HG03045 (cell line): ENCODE measurements around the gene TOR1A.
"Not testable (repeated sequence)": the region's sequence is repeated elsewhere in the genome, so short reads cannot be mapped to it uniquely, and the experiment has no call there.

Experiments used
- ATAC-seq: cut with Tn5 transposase; IDR thresholded peaks from one replicate; pipeline ENCODE4 v1.9.1; 2021; ENCODE audit warnings: mild to moderate bottlenecking, moderate library complexity; ENCODE audit not compliant: unreplicated experiment

Gene TOR1A

DNA sequence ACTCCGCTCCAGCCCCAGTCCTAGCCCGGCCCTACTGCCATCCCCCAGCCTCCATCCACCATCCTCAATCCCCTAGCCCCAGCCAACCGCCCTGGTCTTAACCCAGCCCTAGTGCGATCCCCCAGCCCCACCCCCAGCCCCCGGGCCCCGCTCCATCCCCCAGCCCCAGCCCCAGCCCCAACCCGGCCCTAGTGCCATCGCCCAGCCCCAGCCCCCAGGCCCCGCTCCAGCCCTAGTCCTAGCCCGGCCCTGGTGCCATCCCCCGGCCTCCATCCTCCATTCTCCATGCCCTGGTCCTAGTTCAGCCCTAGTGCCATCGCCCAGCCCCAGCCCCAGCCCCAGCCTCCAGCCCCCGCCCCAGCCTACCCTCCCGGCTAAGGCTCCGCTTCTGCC is 398 bp downstream of the TOR1A start:
- ATAC-seq: no peak

DNA sequence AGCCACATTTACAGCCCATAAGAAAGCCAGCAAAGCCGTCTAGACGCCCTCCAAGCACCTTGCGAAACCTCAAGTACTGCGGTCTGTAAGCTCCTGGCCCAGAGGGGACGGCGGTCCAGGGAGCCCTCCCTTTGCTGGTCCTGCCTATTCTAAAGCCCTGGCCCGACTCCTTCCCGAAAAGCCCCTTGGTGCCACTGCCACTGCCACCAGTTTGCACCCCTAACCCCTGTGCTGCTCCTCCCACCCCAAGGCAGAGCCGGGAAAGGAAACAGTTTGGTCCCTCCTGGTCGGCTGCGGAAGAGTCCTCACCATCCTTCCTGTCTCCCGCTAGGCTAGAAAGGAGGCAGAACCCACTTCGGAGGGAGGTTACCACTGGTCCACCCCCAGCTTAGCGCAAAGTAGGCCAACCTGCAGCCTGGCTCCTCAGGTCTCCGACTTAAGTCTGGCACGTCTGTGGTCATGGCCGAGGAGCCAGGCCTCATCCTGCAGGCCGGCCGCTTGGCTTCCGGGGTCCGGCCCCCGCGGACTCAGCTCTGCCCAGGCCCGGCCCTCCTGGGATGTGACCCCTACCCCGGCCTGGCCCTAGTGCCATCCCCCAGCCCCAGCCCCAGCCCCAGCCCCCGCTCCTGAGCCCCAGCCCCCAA is 916 bp downstream of the TOR1A start:
- no peak for ATAC-seq

DNA sequence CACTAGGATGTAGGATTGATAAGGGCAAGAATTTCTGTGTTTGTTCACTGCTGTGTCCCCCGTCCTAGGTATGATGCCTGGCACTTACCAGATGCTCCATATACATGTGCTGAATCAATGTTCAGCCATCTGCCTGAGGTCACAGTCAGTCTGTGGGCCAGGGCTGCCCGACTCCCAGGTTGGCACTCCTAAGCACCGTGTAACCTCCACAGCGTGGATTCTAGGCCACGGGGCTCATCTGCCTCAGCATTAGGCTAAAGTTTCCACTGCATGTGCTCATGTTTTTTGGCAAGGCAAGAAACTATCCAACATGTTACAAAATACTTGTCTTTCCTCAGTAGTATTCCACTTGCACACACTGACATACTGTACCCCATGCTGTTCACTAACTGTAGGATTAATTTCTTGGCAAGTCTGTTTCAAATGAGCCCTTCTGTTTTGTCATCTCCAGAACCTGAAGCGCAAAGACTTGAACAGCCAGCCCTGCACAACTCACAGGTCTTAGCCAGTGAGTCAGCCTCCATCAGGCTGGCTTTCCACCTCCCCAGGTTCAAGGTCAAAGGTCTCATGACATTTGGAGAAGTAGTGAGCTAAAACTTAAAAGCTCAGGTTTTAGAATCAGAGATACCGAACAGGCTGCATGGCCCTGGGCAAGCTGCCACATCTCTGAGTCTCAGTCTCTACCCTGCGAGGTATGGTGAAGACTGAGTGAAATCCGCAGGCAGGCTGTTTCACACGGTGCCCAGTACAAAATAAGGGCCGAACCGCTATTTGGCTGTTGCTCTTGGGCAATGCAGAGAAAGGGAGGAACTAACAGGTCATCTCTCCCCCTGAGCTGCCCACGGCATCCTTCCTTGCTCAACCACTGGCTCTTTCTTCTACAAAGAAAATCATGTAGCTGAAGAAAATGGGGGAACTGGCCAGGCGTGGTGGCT is 7.2 kb downstream of the TOR1A start:
- ATAC-seq: no peak

DNA sequence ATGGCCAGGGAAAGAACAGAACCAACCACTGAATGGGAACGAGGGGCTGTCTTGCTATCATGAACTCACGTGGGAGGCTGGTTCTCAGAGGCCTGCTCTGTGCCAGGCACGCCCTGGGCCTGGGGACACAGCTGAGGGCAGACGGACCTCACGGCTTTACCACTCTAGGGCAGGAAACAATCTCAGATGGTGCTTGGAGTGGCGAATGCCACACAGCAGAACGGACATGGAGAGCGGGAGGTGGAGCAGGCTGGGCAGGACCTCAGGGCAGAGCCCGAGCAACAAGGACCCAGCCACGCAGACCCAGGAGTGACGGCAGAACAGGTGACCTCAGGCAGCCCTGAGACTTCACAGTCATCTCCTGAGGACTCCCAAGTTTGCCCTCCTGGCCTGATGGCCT is 8.7 kb downstream of the TOR1A start:
- ATAC-seq: no peak

- ATAC-seq: no peak
Observed at GRCh38 chr9:129814432-129815223, 9.3 kb downstream of the TOR1A start.

- no peak for ATAC-seq
Observed at GRCh38 chr9:129813661-129814060, 10.3 kb downstream of the TOR1A start.

DNA sequence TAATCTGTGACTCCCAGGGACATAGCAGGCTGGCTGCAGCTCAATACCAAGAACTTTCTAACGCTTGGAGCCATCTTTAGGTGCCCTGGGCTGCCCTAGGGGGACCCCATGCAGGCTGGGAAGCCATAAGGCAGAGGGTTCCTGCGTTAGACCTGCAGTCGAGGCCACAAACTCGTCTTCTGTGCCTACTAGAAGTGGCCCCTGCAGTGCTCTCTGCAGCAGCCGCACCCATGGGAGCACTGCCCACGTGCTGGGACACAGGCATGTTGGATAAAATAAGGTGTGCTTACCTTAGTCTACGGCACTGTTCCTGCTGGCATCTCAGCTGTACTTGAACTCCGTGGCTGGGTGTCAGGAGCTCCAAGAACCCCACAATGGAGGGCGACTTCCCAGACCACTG is 11.6 kb downstream of the TOR1A start:
- ATAC-seq: no peak

DNA sequence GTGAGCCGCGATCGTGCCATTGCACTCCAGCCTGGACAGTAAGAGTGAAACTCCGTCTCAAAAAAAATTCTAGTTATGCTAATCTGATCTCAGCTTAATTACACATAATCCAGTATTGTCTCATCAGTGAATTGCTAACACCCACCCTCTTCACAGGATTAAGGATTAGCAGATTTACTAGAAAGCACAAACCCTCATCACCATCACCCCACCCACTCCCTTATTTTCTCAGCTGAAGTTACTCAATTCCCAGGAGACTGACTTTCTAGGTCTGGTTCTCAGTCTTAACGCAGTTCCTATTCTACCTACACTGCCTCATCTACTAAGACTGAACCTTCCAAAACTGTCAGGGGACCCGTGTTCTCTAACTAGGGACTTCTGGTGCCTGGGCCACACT is 12.0 kb downstream of the TOR1A start:
- no peak for ATAC-seq

- no peak for ATAC-seq
Observed at GRCh38 chr9:129810788-129811187, 13.1 kb downstream of the TOR1A start.

DNA sequence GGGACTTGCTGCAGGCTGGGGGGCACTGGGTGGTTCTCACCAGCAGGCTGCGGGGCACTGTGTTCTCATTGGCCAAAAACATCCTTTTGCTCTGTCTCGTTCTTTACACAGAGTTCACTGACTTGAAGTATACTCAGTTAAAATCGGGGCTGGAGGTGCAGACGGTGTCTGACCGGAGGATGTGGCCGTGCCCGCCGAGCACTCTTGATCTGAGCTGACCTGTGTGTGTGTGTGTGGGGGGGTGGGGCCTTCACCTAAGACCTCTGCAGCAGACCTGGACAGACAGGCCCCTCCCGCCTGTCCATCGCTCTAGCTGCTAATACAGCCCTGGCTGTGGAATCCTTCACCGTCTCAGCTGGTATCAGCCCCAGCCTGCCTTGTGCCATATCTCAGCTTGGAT is 13.8 kb downstream of the TOR1A start:
- ATAC-seq: no peak

DNA sequence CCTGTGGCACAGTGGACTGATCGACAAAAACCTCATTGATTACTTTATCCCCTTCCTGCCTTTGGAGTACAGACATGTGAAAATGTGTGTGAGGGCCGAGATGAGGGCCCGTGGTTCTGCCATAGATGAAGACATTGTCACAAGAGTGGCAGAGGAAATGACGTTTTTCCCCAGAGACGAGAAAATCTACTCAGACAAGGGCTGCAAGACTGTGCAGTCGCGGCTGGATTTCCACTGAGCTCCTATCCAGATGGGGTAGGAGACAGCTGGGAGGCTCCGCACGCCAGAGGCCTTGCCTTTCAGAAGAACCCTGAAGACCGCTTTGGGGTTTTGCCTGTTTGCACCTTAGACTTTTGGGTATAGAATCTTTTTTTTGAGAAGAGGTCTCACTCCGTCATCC is 14.6 kb downstream of the TOR1A start:
- no peak for ATAC-seq

DNA sequence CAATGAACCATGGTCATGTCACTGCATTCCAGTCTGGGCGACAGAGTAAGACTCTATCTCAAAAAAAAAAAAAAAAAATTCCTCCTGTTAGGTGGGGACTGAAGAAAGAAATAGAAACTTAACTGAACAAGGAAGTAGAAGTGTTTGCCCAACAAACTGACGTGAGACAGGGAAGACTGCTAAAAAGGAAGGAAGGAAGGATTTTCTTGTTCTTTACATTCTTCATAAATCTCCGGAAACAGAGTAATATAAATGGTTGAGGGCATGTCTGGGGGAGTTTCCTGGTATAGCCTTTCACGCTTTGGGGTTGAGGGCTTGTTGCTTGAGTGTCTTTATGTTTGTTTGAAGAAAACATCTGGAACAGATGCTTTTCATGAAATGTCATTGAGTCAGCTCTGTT is 17.9 kb downstream of the TOR1A start:
- ATAC-seq: no peak

DNA sequence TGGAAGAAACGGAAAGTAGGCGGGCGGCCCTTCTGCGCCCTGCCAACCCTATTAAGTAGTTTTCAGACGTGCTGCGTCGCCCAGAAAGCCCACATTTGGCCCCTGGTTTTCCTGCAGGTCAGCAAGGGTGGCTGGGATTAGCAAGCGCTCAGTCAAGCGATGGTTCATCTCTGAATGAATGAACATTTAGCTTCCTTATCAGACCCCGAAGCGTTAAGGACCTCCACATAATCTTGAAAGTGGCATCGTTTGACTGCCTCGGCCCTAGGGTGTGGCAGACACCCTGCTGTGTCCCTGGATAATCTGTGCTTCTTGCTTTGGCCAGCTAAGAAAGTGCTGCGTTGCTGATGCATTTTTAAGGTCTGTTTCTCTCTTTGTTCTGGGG is 20.3 kb downstream of the TOR1A start:
- ATAC-seq: no peak

DNA sequence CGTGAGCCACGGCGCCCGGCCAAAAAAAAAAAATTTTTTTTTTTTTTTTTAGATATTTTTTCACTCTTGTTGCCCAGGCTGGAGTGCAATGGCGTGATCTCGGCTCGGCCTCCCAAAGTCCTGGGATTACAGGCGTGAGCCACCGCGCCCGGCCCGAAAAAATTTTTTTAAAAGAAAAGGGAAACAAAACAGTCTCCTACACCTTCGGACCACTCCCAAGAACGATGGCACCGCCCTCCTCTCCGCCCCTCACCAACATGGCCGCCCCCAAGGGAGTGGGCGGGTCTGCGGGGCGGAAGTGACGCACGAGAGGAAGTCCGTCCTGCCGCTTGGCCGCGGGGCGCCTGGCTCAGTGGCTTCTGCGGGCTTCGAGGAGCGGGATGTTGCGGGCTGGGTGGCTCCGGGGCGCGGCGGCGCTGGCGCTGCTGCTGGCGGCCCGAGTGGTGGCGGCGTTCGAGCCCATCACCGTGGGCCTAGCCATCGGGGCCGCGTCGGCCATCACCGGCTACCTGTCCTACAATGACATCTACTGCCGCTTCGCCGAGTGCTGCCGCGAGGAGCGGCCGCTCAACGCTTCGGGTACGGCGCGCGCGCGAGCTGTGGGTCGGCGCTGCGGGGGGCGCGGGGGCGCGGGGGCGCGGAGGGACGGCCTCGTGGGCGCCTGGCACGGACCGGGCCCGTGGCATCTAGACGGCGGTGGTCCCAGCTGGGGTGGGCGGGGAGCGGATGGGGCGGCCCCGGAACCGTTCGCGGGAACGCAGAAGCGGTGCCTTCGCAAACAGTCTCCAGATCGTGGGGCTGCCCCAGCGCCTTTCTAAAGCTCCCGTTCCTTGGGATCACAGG is 20.9 kb downstream of the TOR1A start, which contains the start of gene TOR1B:
TOR1B (plus strand) TSS at position 352 of the 843 bp plus-strand sequence; CDS start at position 381, 29 bp downstream.
- ATAC-seq: peak; percentile 89

DNA sequence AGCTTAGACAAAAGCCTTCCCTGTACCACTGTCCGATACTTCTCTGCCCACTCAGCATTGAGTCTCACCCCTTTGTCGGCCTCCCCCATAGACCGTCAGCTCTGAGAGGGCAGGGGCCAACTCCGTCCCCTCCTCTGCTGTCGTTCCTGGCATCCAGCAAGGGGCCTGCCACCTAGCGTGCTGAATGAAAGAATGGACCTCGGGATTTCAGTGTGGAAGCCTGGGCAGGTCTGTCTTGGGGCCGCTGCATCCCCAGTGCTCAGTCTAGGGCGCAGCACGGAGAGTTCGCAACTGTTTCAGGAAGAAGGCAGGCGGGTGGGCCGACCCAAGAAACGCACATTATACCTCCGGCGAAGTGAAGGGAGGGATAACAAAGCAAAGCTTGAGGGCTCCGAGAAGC is 22.4 kb downstream of the TOR1A start:
- no peak for ATAC-seq

GRCh38 chr9:129798973-129799372 is 25.0 kb downstream of the TOR1A start:
- ATAC-seq: no peak

GRCh38 chr9:129796029-129796428 is 27.9 kb downstream of the TOR1A start:
- not testable (repeated sequence) for ATAC-seq

- no peak for ATAC-seq
Observed at GRCh38 chr9:129794549-129794948, 29.4 kb downstream of the TOR1A start.

- no peak for ATAC-seq
Observed at GRCh38 chr9:129786481-129786880, 37.5 kb downstream of the TOR1A start.

DNA sequence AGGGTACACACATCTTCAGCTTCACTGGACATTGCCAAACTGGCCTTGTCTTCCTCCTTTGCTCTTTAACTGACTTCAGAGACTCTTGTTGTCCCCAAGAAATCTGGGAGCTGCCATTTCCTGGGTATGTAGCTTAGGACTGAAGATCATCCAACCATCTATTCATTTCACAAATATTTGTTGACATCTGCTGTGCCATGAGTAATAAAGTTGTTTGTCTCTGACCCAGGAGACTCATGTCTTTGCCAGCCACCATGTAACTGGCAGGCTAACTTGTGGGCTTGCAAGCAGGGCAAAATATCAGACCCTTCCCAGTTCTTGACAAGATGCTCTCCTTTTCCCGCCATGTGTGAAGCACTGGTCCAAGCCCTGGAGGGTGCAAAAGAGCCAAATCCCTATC is 38.1 kb downstream of the TOR1A start:
- ATAC-seq: no peak

DNA sequence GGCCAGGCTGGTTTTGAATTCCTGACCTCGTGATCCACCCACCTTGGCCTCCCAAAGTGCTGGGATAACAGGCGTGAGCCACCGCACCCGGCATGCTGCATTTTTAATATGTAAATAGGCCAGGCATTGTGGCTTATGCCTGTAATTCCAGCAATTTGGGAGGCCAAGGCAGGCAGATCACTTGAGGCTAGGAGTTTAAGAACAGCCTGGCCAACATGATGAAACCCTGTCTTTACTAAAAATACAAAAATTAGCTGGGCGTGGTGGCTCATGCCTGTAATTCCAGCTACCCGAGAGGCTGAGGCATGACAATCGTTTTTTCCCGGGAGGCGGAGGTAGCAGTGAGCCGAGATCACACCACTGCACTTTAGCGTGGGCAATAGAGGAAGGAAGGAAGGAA is 39.0 kb downstream of the TOR1A start:
- ATAC-seq: not testable (repeated sequence)
